Hepatic stellate cell (primary cell): ENCODE data around the gene SLC17A2.
"Not testable (repeated sequence)": the region's sequence is repeated elsewhere in the genome, so short reads cannot be mapped to it uniquely, and the experiment has no call there.

Experiments used
- DNase-seq: peaks from one replicate; pipeline ENCODE4 v3.0.0; 2011; ENCODE audit warnings: low spot score

The SLC17A2 gene

GRCh38 chr6:25951296-25952032, 21.0 kb upstream of the SLC17A2 start:
- DNase-seq = no peak

- DNase-seq = no peak
Measured at GRCh38 chr6:25950297-25950696, 19.8 kb upstream of the SLC17A2 start.

GRCh38 chr6:25949695-25950094, 19.2 kb upstream of the SLC17A2 start:
- no peak for DNase-seq

GRCh38 chr6:25947492-25947891, 17.0 kb upstream of the SLC17A2 start:
- DNase-seq = not testable (repeated sequence)

GRCh38 chr6:25946631-25947030, 16.1 kb upstream of the SLC17A2 start:
- DNase-seq = no peak

GRCh38 chr6:25945738-25946137, 15.2 kb upstream of the SLC17A2 start:
- DNase-seq = not testable (repeated sequence)

- DNase-seq = no peak
Measured at GRCh38 chr6:25944688-25945574, 14.4 kb upstream of the SLC17A2 start.

GRCh38 chr6:25943887-25944286, 13.4 kb upstream of the SLC17A2 start:
- no peak for DNase-seq

- DNase-seq = no peak
Measured at GRCh38 chr6:25942561-25943147, 12.2 kb upstream of the SLC17A2 start.

- DNase-seq = no peak
Measured at GRCh38 chr6:25939593-25939992, 9.1 kb upstream of the SLC17A2 start.

- no peak for DNase-seq
Measured at GRCh38 chr6:25935953-25936352, 5.5 kb upstream of the SLC17A2 start.

GRCh38 chr6:25934735-25935313, 4.3 kb upstream of the SLC17A2 start:
- DNase-seq = peak; percentile 2

GRCh38 chr6:25934156-25934555, 3.7 kb upstream of the SLC17A2 start:
- no peak for DNase-seq

- DNase-seq = no peak
Measured at GRCh38 chr6:25931411-25931709, 869 bp upstream of the SLC17A2 start.

GRCh38 chr6:25929785-25930184, 706 bp downstream of the SLC17A2 start:
- DNase-seq = not testable (repeated sequence)

- DNase-seq = no peak
Measured at GRCh38 chr6:25928562-25929324, 1.7 kb downstream of the SLC17A2 start.

- DNase-seq = no peak
Measured at GRCh38 chr6:25927756-25928216, 2.7 kb downstream of the SLC17A2 start.

- no peak for DNase-seq
Measured at GRCh38 chr6:25927178-25927577, 3.3 kb downstream of the SLC17A2 start.

GRCh38 chr6:25925876-25926275, 4.6 kb downstream of the SLC17A2 start:
- no peak for DNase-seq

GRCh38 chr6:25922301-25922700, 8.2 kb downstream of the SLC17A2 start:
- DNase-seq = no peak

- DNase-seq = no peak
Measured at GRCh38 chr6:25921525-25922203, 8.8 kb downstream of the SLC17A2 start.
